GM18520 (cell line): Measurements from ENCODE around the gene KYNU.
"Not testable (repeated sequence)": the region's sequence is repeated elsewhere in the genome, so short reads cannot be mapped to it uniquely, and the experiment has no call there.

Source experiments
- ATAC-seq: cut with Tn5 transposase; IDR thresholded peaks from one replicate; pipeline ENCODE4 v1.9.1; 2021; ENCODE audit not compliant: unreplicated experiment

The KYNU gene

GRCh38 chr2:142870526-142870925, 6.9 kb upstream of the KYNU start:
- no peak for ATAC-seq

DNA sequence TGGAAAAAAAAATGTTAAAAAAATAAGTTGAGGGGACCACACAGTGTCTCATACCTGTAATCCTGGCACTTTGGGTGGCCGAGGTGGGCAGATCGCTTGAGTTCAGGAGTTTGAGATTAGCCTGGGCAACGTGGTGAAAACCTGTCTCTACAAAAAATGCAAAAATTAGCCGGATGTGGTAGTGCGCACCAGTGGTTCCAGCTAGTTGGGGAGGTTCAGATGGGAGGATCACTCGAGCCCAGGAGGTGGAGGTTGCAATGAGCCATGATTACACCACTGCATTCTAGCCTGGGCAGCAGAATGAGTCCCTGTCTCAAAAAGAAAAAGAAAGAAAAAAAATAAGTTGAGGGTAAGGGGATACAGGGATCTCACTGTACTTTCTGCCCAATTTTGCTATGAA, 6.1 kb upstream of the KYNU start:
- no peak for ATAC-seq

GRCh38 chr2:142872882-142873724, 4.4 kb upstream of the KYNU start:
- no peak for ATAC-seq

DNA sequence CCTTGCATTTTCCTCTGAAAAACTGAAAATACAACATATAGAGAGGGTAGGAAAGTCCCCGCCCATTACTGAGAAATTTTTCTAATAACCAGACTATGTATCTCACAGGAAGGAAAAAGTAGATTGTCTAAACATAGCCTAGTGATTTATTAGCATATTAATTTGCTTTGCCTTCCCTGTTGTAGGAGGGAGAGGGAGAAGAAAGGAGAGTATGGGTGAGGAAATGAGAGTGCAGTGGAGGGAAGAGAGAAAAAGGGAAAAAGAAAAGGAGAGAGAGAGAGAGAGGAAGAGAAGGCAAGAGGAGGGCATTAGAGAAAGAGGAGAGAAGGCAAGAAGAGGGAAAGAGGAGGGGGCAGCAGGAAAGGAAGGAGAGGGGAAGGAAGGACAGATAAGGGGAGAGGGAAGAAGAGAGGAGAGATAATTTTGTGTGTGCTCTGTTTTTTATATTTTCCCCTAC, 3.6 kb upstream of the KYNU start:
- ATAC-seq, result peak; percentile 20

GRCh38 chr2:142874293-142874814, 3.1 kb upstream of the KYNU start:
- no peak for ATAC-seq

GRCh38 chr2:142875010-142875409, 2.5 kb upstream of the KYNU start:
- ATAC-seq, result no peak

GRCh38 chr2:142875652-142876051, 1.8 kb upstream of the KYNU start:
- no peak for ATAC-seq

DNA sequence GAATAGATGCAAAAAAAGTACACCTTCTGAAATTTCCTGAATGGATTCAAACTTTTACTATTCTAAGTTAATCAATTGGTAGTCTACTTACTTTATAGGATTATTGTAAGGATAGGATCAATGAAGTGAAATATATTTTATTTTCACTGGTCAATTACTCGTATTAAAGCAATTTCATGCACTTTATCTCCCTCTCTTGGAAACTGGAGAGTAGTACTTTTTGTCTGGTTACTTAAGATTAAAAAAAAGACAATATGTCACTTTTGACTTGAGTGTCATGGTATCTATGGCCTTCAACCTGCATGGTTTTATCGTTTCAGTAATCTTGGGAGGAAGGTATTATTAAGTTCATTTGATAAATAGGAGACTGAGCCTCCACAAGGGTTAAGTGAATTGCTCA, 1.0 kb upstream of the KYNU start:
- no peak for ATAC-seq

DNA sequence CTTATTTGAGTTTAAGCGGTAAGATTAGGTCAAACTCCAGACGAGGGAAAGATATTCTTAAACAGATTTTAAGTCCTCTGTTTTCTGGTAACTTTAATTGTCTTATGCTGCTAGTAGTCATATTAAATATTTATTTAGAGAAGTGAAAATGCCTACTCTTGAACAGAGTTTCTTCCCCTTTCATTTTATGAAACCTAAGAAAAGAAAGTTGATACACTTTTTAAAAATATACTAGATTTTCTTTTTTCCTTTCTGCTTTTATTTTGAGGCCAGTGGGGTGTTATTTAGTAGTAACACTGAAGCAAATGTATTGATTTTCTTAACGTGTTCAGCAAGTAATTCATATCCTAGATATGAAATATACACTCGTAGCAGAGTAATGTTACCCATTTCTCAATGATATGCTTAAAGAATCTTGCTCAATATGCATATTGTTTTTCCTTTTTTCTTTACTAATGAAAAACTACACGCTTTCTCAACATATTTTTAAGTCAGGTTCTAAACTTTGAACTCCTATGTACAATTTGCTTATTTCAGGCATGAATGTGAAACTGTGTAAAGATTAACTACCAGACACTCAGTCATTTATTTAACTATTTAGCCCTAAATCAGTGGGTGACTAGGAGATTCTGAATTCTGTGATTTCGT, 691 bp downstream of the KYNU start:
- ATAC-seq, result no peak

GRCh38 chr2:142879151-142879550, 1.7 kb downstream of the KYNU start:
- no peak for ATAC-seq

- no peak for ATAC-seq
Observed at GRCh38 chr2:142880279-142880678, 2.8 kb downstream of the KYNU start.

- no peak for ATAC-seq
Observed at GRCh38 chr2:142881619-142882018, 4.2 kb downstream of the KYNU start.

GRCh38 chr2:142882500-142882899, 5.0 kb downstream of the KYNU start:
- not testable (repeated sequence) for ATAC-seq

GRCh38 chr2:142883526-142883925, 6.1 kb downstream of the KYNU start:
- no peak for ATAC-seq

DNA sequence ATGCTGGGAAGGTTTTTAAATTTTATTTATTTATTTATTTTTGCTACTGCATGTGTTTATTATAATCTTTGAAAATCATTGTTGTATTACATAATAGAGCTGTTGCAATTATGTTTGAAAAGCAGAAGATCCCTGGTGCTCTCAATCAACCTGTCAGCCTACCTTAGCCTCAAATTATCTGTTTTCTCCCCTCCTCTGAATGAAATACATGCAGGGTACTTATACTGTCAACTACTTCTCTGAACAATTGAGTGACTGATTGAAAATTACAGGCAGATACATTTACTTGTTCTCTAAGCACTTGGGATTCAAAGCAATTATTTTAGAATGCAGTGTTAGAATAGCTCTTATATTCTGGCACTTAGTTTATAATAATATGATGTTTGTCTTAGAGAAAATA, 8.1 kb downstream of the KYNU start:
- no peak for ATAC-seq

DNA sequence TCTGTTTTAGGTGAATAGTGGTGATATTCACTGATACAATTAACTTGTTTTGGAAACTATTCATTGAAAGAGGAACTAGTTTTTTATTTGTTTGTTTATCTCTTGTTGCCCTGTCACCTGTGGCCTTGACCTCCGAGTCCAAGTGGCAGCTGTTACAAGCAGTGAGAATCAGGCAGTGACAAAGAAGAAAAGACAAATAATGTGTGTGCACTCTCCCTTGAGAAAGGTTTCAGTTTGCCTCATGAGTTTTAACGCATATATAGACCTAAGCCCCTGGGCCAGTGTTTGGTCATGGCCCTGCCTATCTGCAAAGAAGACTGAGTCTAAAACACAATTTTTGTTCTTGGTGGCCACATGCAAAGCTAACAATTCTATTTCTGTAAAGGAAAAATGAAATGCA, 15.3 kb downstream of the KYNU start:
- peak; percentile 100 for ATAC-seq

GRCh38 chr2:142893241-142893640, 15.8 kb downstream of the KYNU start:
- no peak for ATAC-seq

DNA sequence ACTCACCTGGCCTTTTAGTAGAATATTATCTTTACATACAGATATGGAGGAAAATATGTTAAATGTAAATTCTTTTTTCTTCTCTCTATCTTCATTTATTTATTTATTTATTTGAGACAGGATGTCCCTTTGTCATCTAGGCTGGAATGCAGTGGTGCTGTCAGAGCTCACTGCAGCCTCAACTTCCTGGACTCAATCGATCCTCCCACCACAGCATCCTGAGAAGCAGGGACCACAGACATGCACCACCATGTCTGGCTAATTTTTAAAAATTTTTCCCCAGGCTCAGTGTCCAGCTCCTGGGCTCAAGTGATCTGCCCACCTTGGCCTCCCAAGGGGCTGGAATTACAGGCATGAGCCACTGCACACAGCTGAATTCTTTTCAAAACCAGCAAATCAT, 20.3 kb downstream of the KYNU start:
- ATAC-seq, result no peak

DNA sequence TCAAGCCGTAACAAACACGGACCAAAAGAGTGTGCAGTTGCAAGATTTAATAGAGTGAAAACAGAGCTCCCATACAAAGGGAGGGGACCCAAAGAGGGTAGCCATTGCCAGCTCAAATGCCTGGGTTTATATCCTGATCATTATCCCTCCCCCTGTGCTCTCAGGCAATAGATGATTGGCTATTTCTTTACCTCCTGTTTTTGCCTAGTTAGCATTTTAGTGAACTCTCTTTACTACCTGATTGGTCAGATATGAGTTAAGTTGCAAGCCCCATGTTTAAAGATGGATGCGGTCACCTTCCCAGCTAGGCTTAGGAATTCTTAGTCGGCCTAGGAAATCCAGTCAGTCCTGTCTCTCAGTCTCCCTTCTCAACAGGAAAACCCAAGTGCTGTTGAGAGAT, 22.9 kb downstream of the KYNU start:
- ATAC-seq, result not testable (repeated sequence)

DNA sequence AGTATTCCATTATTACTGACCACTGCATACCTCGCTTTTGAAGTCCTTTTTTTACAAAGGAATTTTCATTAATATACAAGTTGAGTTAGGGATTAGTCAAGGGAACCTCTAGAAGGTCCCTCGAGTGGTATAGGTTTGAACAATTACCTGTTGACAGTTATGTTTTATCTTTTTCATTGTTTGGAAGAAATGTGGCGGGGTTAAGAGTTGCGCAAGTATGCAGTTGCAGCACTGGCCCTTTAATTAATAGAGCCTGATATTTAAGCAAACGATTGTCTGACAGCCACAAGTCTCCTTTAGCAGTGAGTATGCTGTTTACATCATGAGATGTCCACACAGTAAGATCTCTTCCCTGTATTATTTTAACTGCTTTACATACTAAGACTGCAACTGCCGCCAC, 24.3 kb downstream of the KYNU start:
- no peak for ATAC-seq

DNA sequence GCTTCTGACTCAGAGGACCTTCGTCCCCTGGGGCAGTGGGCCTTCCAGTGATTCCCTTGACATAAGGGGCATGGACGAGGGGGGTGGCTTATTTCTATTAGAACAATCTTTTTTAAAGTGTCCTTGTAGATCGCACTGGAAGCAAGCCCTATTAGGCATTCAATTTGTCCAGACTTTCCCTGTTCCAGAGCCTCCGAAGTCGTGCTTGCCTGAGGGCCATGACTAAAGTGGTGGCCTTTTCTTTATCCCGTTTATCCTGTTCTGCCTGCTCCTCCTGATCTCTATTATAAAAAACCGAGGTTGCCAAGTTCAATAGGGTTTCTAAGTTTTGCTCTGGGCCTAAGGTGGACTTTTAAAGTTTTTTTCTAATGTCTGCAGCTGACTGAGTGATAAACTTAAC, 26.3 kb downstream of the KYNU start:
- ATAC-seq, result not testable (repeated sequence)

- ATAC-seq, result no peak
Observed at GRCh38 chr2:142907653-142908052, 30.2 kb downstream of the KYNU start.
